Muscle layer of colon (tissue), 2 donors: ENCODE data around the gene IL1R2.

Source experiments
- H3K27ac ChIP-seq: one replicate; pipeline ENCODE4 v1.7.0; 2013; ENCODE audit warnings: low read depth, mild to moderate bottlenecking, low read length, moderate library complexity
- H3K27me3 ChIP-seq, 2 donors: one replicate each; pipeline ENCODE4 v1.7.0; 2013; ENCODE audit warnings: low read length in 2 of 2, mild to moderate bottlenecking in 2 of 2; ENCODE audit not compliant: insufficient read depth in 2 of 2, control insufficient read depth in 1 of 2
- H3K36me3 ChIP-seq: one replicate; pipeline ENCODE4 v1.7.0; 2013; ENCODE audit warnings: mild to moderate bottlenecking, low read length; ENCODE audit not compliant: insufficient read depth
- H3K4me1 ChIP-seq: one replicate; pipeline ENCODE4 v1.7.0; 2013; ENCODE audit warnings: mild to moderate bottlenecking, low read length; ENCODE audit not compliant: insufficient read depth
- H3K4me3 ChIP-seq, 2 donors: one replicate each; pipeline ENCODE4 v1.7.0; 2013; ENCODE audit warnings: low read length in 2 of 2, low read depth in 1 of 2, mild to moderate bottlenecking in 1 of 2, moderate library complexity in 1 of 2
- H3K9ac ChIP-seq: one replicate; pipeline ENCODE4 v1.7.0; 2013; ENCODE audit warnings: low read length
- H3K9me3 ChIP-seq: one replicate; pipeline ENCODE4 v1.7.0; 2013; ENCODE audit warnings: mild to moderate bottlenecking, low read length
- donor health status: abdominal sarcoma.
- donor health status: Adenocarcinoma of cecum.

Gene IL1R2

DNA sequence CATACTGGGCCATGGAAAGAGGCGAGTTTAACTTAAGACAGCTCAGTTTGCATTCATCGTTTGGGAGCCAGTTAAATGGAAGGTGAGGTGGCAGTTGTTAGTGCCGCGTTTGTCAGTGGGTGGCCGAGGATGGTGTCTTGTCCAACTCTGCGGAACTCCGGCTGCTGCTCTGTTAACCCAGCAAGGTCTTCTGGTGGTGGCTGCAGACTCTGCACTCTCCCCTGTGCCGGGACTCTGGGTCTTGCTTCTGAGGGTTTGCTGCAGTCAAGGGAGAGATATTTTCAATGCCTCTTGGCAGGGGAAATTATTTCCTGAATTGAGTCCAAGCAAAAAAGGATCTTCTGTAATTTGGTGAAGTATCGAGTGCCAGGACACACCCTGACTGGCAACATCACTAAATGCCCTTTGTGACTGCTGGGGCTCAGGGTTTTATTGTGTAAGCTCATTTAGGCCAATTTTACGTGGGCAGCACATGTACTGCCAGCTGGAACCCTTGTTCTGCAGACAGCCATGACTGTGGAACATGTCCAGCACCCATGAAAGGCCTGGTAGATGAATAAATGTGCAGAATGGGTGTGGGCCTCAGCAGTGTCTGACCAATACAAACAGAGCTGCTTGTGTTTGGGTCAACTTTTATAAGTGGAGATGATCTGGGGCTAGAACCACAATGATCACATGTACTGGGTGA is 58.1 kb downstream of the IL1R2 start:
- Histone ChIP-seq H3K27ac (peak overlapping the region; percentile 78), H3K4me1 (peaks cover 41% of the 10 kb centered on the region), H3K4me3 (no peak overlapping the region), H3K36me3 (no peaks in the 10 kb centered on the region), H3K9me3 (no peaks in the 10 kb centered on the region), H3K9ac (no peak overlapping the region), H3K27me3 (no peaks in the 10 kb centered on the region)

- Histone ChIP-seq H3K9ac (no peak overlapping the region), H3K27ac (peak overlapping the region; percentile 78), H3K9me3 (no peaks in the 10 kb centered on the region), H3K4me3 (no peak overlapping the region), H3K27me3 (no peaks in the 10 kb centered on the region), H3K4me1 (peaks cover 41% of the 10 kb centered on the region), H3K36me3 (no peaks in the 10 kb centered on the region)
Observed at GRCh38 chr2:102050854-102051391, 59.2 kb downstream of the IL1R2 start.

DNA sequence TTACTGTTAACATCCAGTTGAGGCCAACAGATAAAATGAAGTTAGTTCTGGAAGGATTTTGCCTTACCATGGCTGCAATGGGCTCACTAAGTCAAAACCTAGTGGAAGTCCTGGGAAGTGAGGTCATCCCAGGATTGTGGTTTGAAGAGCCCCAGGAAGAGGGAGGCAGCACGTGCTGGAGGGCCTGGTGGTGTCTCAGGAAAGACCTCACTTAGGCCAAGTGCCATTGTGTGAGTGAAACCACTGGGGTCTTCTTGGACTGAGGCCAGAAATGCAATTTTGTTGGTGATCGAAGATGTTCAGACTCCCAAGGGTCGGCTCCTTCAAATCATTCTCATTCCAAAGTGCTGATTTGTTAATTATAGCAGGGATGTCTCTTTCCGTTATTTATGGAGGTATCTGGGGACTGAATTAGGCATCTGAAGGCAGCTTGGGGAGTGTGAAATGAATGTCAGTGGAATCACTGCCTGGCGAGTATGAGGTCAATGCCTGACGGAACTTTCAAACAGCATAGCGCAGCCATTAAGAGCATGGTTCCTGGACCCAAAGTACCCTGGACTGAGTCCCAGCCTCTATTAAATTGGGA is 60.0 kb downstream of the IL1R2 start:
- Histone ChIP-seq H3K27ac (peak overlapping the region; percentile 15), H3K4me3 (no peak overlapping the region), H3K9ac (no peak overlapping the region), H3K36me3 (no peaks in the 10 kb centered on the region), H3K27me3 (no peaks in the 10 kb centered on the region), H3K4me1 (peaks cover 41% of the 10 kb centered on the region), H3K9me3 (no peaks in the 10 kb centered on the region)

- H3K27me3 ChIP-seq = no peaks in the 10 kb centered on the region
- H3K4me3 ChIP-seq = no peak overlapping the region
- H3K9ac ChIP-seq = no peak overlapping the region
- no peaks in the 10 kb centered on the region for H3K36me3 ChIP-seq
- no peak overlapping the region for H3K27ac ChIP-seq
- H3K9me3 ChIP-seq = no peaks in the 10 kb centered on the region
- peaks cover 41% of the 10 kb centered on the region for H3K4me1 ChIP-seq
Observed at GRCh38 chr2:102052365-102052764, 60.6 kb downstream of the IL1R2 start.

DNA sequence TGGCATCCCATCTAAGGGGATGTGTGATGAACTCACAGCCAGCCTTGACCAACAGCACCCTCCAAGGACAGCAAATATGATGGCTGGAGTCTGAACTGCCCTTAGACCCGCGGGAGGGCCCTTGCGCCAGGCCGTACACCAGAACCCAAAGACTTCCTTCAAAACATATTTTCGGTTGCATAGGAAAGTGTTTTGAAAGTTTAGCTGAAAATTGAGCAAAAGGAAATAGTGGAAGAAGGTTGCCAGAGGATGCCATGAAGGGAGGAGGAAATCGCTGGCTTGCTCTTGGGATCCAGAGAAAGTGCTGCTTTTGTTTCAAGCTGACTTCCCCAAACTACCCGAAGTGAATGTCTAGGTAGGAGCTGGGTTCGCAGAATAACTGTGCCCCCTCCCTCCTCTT is 61.3 kb downstream of the IL1R2 start:
- H3K9me3 ChIP-seq = no peaks in the 10 kb centered on the region
- no peaks in the 10 kb centered on the region for H3K36me3 ChIP-seq
- H3K27ac ChIP-seq = no peak overlapping the region
- H3K27me3 ChIP-seq = no peaks in the 10 kb centered on the region
- H3K9ac ChIP-seq = no peak overlapping the region
- no peak overlapping the region for H3K4me3 ChIP-seq
- H3K4me1 ChIP-seq = peaks cover 41% of the 10 kb centered on the region

GRCh38 chr2:102055346-102055990 is 63.7 kb downstream of the IL1R2 start:
- H3K4me1 ChIP-seq = peaks cover 26% of the 10 kb centered on the region
- H3K9ac ChIP-seq = no peak overlapping the region
- H3K27me3 ChIP-seq = no peaks in the 10 kb centered on the region
- no peaks in the 10 kb centered on the region for H3K36me3 ChIP-seq
- H3K4me3 ChIP-seq = no peak overlapping the region
- no peak overlapping the region for H3K27ac ChIP-seq
- H3K9me3 ChIP-seq = no peaks in the 10 kb centered on the region

GRCh38 chr2:102056079-102056581 is 64.4 kb downstream of the IL1R2 start:
- H3K9me3 ChIP-seq = no peaks in the 10 kb centered on the region
- no peak overlapping the region for H3K27ac ChIP-seq
- peaks cover 23% of the 10 kb centered on the region for H3K4me1 ChIP-seq
- no peak overlapping the region for H3K9ac ChIP-seq
- no peaks in the 10 kb centered on the region for H3K36me3 ChIP-seq
- no peaks in the 10 kb centered on the region for H3K27me3 ChIP-seq
- H3K4me3 ChIP-seq = no peak overlapping the region

DNA sequence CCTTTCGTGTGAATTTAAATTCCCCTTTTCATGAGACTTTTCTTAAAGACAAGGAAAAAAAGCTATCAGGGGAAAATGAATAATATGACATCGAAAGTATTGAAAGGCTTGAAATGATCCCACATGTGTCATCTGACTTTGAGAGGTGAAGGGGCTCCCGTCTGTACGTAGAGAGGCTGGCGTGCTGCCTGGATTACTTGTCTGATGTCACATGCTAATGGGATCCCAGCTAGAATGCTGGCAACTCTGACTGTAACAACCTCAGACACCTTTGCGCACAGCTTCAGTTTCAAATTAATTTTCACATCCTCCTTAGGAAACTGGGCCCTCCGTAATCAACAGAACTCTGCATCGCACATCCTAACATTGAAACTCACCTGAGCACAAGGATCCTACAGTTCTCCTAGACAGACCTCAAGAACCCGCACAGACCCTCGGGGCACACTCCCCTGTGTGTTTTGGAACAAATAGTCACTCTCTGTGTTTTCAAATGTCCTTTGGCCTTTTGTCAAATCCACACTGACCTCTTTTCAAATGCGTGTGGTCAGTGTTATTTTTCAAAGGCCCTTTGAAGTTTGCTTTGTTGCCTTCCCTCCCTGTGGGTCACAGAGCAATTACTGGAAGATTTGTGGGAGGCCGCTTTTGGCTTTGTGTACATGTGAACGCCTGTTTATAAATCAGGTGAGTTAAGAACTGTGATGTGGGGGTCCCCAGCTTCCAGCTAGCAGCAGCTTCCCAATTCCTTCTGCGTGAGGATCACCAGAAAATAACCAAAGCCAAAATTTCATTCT is 65.9 kb downstream of the IL1R2 start:
- no peak overlapping the region for H3K9ac ChIP-seq
- H3K4me1 ChIP-seq = peaks cover 18% of the 10 kb centered on the region
- H3K27ac ChIP-seq = no peak overlapping the region
- no peaks in the 10 kb centered on the region for H3K36me3 ChIP-seq
- H3K27me3 ChIP-seq = no peaks in the 10 kb centered on the region
- no peak overlapping the region for H3K4me3 ChIP-seq
- H3K9me3 ChIP-seq = no peaks in the 10 kb centered on the region

DNA sequence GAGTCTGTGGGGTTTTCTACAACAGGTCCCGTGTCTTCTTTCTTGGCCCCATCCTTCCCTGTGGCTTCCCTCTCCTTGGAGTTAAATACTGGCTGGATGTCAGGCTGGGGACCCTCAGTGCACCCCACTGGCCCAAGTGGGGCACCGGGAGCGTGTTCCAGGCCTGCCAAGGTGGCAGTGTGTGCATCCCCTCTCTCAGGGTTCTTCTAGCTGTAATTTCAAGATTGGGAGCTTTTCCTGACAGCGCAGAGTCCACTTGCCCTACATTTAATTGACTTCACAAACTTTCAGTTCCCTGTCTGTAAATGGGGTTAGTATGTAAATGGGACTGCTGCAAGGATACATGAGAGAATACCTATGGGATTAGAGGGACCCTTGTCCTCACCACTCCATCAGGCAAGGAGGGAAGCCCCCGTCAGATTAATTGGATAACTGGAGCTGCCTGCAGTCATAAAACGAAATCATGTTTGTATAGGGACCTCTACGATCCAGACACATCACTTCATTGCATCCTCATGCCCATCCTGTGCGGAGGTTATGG is 66.6 kb downstream of the IL1R2 start:
- H3K9me3 ChIP-seq = no peaks in the 10 kb centered on the region
- no peak overlapping the region for H3K9ac ChIP-seq
- H3K27ac ChIP-seq = no peak overlapping the region
- H3K4me3 ChIP-seq = no peak overlapping the region
- peaks cover 21% of the 10 kb centered on the region for H3K4me1 ChIP-seq
- H3K27me3 ChIP-seq = no peaks in the 10 kb centered on the region
- no peaks in the 10 kb centered on the region for H3K36me3 ChIP-seq

DNA sequence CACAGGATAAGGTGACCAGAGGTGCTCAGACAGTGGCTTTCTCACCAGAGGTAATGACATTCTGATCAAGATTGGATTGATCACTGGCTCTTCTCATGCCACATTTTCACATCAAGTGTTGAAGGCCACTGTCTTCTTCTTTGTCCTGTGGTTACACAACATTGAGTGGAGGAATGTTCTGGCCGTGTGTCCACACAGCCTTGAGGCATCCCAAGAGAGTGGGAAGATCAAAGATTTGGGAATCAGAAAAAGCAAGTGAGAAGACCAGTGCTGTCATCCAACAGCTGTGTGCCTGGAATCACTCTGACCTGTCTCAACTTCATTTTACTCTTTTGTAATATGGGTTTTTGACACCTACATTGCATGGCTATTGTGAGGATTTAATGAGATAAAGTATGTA is 67.4 kb downstream of the IL1R2 start:
- no peaks in the 10 kb centered on the region for H3K36me3 ChIP-seq
- H3K9ac ChIP-seq = no peak overlapping the region
- no peak overlapping the region for H3K4me3 ChIP-seq
- no peaks in the 10 kb centered on the region for H3K27me3 ChIP-seq
- peaks cover 29% of the 10 kb centered on the region for H3K4me1 ChIP-seq
- no peaks in the 10 kb centered on the region for H3K9me3 ChIP-seq
- no peak overlapping the region for H3K27ac ChIP-seq

DNA sequence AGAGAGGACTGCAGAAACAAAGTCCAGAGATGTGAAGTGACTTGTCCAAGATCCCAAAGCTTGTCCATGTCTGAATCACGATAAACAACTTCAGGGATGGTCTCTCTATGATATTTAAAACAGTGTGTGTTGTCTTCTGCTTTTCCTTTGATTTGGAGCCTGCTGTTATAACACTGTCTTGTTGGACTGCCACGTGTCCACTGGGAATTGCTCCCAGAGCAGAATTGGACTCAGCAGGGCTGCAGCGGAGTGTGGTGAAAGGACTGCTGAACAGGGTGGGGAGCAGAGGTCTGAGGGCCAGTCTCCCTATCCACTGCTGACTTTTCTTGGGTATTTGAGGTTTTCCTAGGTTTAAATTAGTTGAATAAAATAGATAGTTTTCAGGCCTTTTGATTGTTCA is 68.3 kb downstream of the IL1R2 start:
- Histone ChIP-seq H3K9me3 (no peaks in the 10 kb centered on the region), H3K9ac (no peak overlapping the region), H3K4me3 (no peak overlapping the region), H3K4me1 (peaks cover 38% of the 10 kb centered on the region), H3K36me3 (no peaks in the 10 kb centered on the region), H3K27ac (no peak overlapping the region), H3K27me3 (no peaks in the 10 kb centered on the region)
